ENCODE measurements around the gene ZFR2. TPM values are rescaled to one million over a fixed set of nuclear protein-coding genes. Genes with fewer than 3 reads are reported as not detected.
A peak's percentile ranks its signal among the peaks of the same experiment; 100 is the strongest.

ZFR2 gene
- total and polyA plus RNA-seq, 7 donors, result not detected

DNA sequence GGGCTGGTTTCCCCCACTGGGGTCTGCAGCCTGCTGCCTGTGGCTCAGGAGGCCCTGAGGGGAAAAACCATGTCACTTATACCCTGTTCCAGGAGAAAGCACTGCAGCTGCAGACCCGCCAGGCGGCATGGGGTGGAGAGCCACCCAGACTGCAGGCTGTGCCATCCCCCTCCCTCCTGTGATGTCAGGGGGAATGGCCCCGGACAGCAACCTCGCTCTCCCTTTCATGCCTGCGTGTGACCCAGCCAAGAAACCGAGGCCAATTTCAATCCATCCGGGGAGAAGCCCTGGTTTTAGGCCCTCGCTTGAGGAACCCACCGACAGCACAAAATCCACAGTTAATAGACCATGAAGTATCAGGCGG is 45.5 kb downstream of the ZFR2 start:
- no peak overlapping the region for H3K27ac ChIP-seq
- H3K4me3 ChIP-seq, result no peak overlapping the region
- H3K36me3 ChIP-seq (ENCODE audit: insufficient read depth in 1 of 2, low read depth in 1 of 2), result no peaks in the 10 kb centered on the region
- no peaks in the 10 kb centered on the region for H3K4me1 ChIP-seq
- ATAC-seq (no peak), DNase-seq (no peak)
- TF ChIP-seq CTCF (IDR thresholded peaks at IDR 0.05), result no peak
- peaks cover 0 to 36% (median 12%) of the 10 kb centered on the region in 3 donors for H3K27me3 ChIP-seq (ENCODE audit: insufficient read depth in 3 of 3, low read length in 2 of 3)
- 30 to 51% (median 40%) methylated on average over 10 of the region's 10 CpGs for WGBS, 3 donors
- no peaks in the 10 kb centered on the region for H3K9me3 ChIP-seq
- intact Hi-C loops (cut with DNase I), result loop anchor here in 1 of 2 donors (5.0 kb wide), 1 partner anchor 164 kb away; the partner anchor contains the start of gene EEF2

- intact Hi-C loops (cut with DNase I), result loop anchor here in 1 of 2 donors (5.0 kb wide), 1 partner anchor 164 kb away; the partner anchor contains the start of gene EEF2
- 80 to 86% (median 80%) methylated on average over 26 of the region's 26 CpGs for WGBS, 3 donors
- no peak overlapping the region for H3K27ac ChIP-seq
Measured at GRCh38 chr19:3822683-3823349, 46.0 kb downstream of the ZFR2 start.

GRCh38 chr19:3821857-3822364 is 46.9 kb downstream of the ZFR2 start:
- 16 to 17% (median 17%) methylated on average over 42 to 43 of the region's 43 CpGs for WGBS, 3 donors
- no peaks in the 10 kb centered on the region for H3K36me3 ChIP-seq (ENCODE audit: insufficient read depth in 1 of 2, low read depth in 1 of 2)
- TF ChIP-seq CTCF (IDR thresholded peaks at IDR 0.05), result peak; percentile 98
- ATAC-seq (peak; percentile 65 to 88 (median 79)), DNase-seq (peak; percentile 56 to 73)
- H3K9me3 ChIP-seq, result no peaks in the 10 kb centered on the region
- H3K27me3 ChIP-seq (ENCODE audit: insufficient read depth in 3 of 3, low read length in 2 of 3), result peaks cover 0 to 38% (median 12%) of the 10 kb centered on the region in 3 donors
- H3K4me1 ChIP-seq, result no peaks in the 10 kb centered on the region
- H3K4me3 ChIP-seq, result no peak overlapping the region
- H3K27ac ChIP-seq, result no peak overlapping the region
- intact Hi-C loops (cut with DNase I), result loop anchor here in 1 of 2 donors (2.0 to 5.0 kb wide), 2 partner anchors 155 to 165 kb away; partner anchors contain the start of gene EEF2

More at GRCh38 chr19:3822683-3823349, 46.0 kb downstream of the ZFR2 start:
- Histone ChIP-seq H3K9me3 (no peaks in the 10 kb centered on the region), H3K4me1 (no peaks in the 10 kb centered on the region), H3K36me3 (ENCODE audit: insufficient read depth in 1 of 2, low read depth in 1 of 2) (no peaks in the 10 kb centered on the region), H3K27me3 (ENCODE audit: insufficient read depth in 3 of 3, low read length in 2 of 3) (peaks cover 0 to 42% (median 12%) of the 10 kb centered on the region in 3 donors), H3K4me3 (no peak overlapping the region)
- TF ChIP-seq CTCF (IDR thresholded peaks at IDR 0.05), result no peak
- no peak for ATAC-seq
- no peak for DNase-seq

- intact Hi-C loops (cut with DNase I), result loop anchor here in 1 of 2 donors (2.0 to 5.0 kb wide), 2 partner anchors 154 to 166 kb away; partner anchors contain the start of gene EEF2
- 68 to 79% (median 70%) methylated on average over 23 of the region's 23 CpGs for WGBS, 3 donors
- peak; percentile 28 for TF ChIP-seq CTCF (IDR thresholded peaks at IDR 0.05)
- Histone ChIP-seq H3K4me1 (no peaks in the 10 kb centered on the region), H3K9me3 (no peaks in the 10 kb centered on the region), H3K27me3 (ENCODE audit: insufficient read depth in 3 of 3, low read length in 2 of 3) (peaks cover 0 to 38% (median 12%) of the 10 kb centered on the region in 3 donors), H3K27ac (no peak overlapping the region), H3K4me3 (no peak overlapping the region), H3K36me3 (ENCODE audit: insufficient read depth in 1 of 2, low read depth in 1 of 2) (no peaks in the 10 kb centered on the region)
- no peak for DNase-seq
- ATAC-seq, result peak; percentile 31 to 61 (median 36)
Measured at GRCh38 chr19:3821156-3821555, 47.7 kb downstream of the ZFR2 start.

Data from psoas muscle (tissue), 8 donors.